ENCODE data around the gene METAP1.

The METAP1 gene

DNA sequence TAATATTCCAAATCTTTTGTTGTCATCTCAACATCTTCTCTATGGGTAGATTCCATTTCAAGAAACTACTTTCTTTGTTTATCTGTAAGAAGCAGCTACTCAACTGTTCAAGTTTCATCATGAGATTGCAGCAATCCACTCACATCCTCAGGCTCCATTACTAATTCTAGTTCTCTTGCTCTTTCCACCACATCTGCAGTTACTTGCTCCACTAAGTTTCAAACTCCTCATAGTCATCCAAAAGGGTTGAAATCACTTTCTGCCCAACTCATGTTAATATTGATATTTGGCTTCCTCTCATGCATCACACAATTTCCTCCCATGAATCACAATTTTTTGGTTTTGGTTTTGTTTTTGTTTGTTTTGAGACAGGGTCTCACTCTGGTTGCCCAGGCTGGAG is 57.4 kb downstream of the METAP1 start:
- H3K9ac ChIP-seq (ENCODE audit: low read depth, low read length), result no peak overlapping the region

DNA sequence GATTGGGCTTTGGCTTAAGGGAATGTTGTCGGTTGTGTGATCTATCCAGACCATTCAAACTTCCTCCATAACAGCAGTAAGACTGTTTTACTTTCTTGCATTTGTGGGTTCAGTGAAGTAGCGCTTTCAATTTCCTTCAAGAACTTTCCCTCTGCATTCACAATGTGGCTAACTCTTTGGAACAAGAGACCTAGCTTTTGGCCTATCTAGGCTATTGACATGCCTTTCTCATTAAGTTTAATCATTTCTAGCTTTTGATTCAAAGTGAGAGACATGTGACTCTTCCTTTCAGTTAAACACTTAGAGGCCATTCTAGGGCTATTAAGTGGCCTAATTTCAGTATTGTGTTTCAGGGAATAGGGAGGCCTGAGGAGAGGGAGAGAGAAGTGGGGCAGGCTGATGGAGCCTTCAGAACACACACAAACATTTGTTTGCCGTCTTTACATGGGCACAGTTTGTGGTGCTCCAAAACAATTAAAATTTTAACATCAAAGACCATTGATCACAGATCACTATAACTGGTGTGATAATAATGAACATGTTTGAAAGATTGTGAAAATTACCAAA is 59.0 kb downstream of the METAP1 start:
- ATAC-seq (ENCODE audit: insufficient read depth, low read depth), result no peak
- DNase-seq, result no peak

More for the DNA sequence above, 57.4 kb downstream of the METAP1 start:
- H3K4me3 ChIP-seq (ENCODE audit: low read depth in 1 of 2, low read length in 2 of 2), result no peak overlapping the region
- no peaks in the 10 kb centered on the region for H4K20me1 ChIP-seq (ENCODE audit: insufficient read depth, low read length)
- peaks cover 6% of the 10 kb centered on the region for H3K4me1 ChIP-seq (ENCODE audit: insufficient read depth, low read length)
- TF ChIP-seq, protein P1, sequence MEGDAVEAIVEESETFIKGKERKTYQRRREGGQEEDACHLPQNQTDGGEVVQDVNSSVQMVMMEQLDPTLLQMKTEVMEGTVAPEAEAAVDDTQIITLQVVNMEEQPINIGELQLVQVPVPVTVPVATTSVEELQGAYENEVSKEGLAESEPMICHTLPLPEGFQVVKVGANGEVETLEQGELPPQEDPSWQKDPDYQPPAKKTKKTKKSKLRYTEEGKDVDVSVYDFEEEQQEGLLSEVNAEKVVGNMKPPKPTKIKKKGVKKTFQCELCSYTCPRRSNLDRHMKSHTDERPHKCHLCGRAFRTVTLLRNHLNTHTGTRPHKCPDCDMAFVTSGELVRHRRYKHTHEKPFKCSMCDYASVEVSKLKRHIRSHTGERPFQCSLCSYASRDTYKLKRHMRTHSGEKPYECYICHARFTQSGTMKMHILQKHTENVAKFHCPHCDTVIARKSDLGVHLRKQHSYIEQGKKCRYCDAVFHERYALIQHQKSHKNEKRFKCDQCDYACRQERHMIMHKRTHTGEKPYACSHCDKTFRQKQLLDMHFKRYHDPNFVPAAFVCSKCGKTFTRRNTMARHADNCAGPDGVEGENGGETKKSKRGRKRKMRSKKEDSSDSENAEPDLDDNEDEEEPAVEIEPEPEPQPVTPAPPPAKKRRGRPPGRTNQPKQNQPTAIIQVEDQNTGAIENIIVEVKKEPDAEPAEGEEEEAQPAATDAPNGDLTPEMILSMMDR (IDR thresholded peaks at IDR 0.05; ENCODE audit: borderline replicate concordance, extremely low read depth, low read length, poor library complexity, severe bottlenecking), result no peak
- TF ChIP-seq EZH2 (IDR thresholded peaks at IDR 0.05; ENCODE audit: borderline replicate concordance, low read depth, low read length, severe bottlenecking), result no peak
- H3K36me3 ChIP-seq (ENCODE audit: insufficient read depth, low read length), result peaks cover 71% of the 10 kb centered on the region
- no peaks in the 10 kb centered on the region for H3K9me3 ChIP-seq (ENCODE audit: insufficient read depth, low read length, severe bottlenecking)
- H3K27me3 ChIP-seq (ENCODE audit: insufficient read depth, low read length, poor library complexity), result no peaks in the 10 kb centered on the region
- no peak for DNase-seq
- no peak overlapping the region for H3K27ac ChIP-seq (ENCODE audit: low read length)
- no peak overlapping the region for H2AFZ ChIP-seq (ENCODE audit: low read depth, low read length)
- H3K4me2 ChIP-seq (ENCODE audit: insufficient read depth, low read length), result no peak overlapping the region
- ATAC-seq (ENCODE audit: insufficient read depth, low read depth), result no peak
- no peaks in the 10 kb centered on the region for H3K79me2 ChIP-seq (ENCODE audit: insufficient read depth, low read length)

DNA sequence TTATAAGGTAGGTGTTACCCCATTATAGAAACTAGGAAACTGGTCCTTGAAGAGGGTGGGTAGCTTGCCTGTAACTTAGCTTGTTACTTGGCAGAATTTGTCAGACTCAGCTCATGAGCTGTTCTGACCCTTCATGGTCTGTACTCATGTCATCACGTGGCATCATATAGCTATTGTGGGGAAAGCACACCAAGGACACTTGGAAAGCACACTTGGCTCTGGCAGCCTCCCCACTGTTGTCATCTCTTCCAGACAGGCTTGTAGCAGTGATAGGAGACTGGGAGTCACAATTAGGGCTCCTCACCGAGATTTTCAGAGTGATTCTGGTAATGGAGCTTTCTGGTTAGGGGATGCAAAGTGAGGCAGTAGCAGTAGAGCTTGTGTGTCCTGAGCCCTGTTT is 62.7 kb downstream of the METAP1 start:
- Histone ChIP-seq H3K27ac (ENCODE audit: low read length) (no peak overlapping the region), H3K36me3 (ENCODE audit: insufficient read depth, low read length) (peaks cover 58% of the 10 kb centered on the region), H3K79me2 (ENCODE audit: insufficient read depth, low read length) (no peaks in the 10 kb centered on the region), H3K9me3 (ENCODE audit: insufficient read depth, low read length, severe bottlenecking) (no peaks in the 10 kb centered on the region), H3K9ac (ENCODE audit: low read depth, low read length) (no peak overlapping the region), H3K27me3 (ENCODE audit: insufficient read depth, low read length, poor library complexity) (no peaks in the 10 kb centered on the region), H3K4me1 (ENCODE audit: insufficient read depth, low read length) (peaks cover 6% of the 10 kb centered on the region), H3K4me3 (ENCODE audit: low read depth in 1 of 2, low read length in 2 of 2) (no peak overlapping the region), H3K4me2 (ENCODE audit: insufficient read depth, low read length) (no peak overlapping the region), H2AFZ (ENCODE audit: low read depth, low read length) (no peak overlapping the region), H4K20me1 (ENCODE audit: insufficient read depth, low read length) (0 out of 2 replicates have a peak, but pooled peaks cover 2% of the 10 kb centered on the region)
- TF ChIP-seq EZH2 (IDR thresholded peaks at IDR 0.05; ENCODE audit: borderline replicate concordance, low read depth, low read length, severe bottlenecking), result no peak
- TF ChIP-seq, protein P1 (IDR thresholded peaks at IDR 0.05; ENCODE audit: borderline replicate concordance, extremely low read depth, low read length, poor library complexity, severe bottlenecking), result no peak
- DNase-seq, result no peak
- ATAC-seq (ENCODE audit: insufficient read depth, low read depth), result no peak

More for the DNA sequence above, 59.0 kb downstream of the METAP1 start:
- peaks cover 6% of the 10 kb centered on the region for H3K4me1 ChIP-seq (ENCODE audit: insufficient read depth, low read length)
- H3K79me2 ChIP-seq (ENCODE audit: insufficient read depth, low read length), result no peaks in the 10 kb centered on the region
- no peaks in the 10 kb centered on the region for H3K27me3 ChIP-seq (ENCODE audit: insufficient read depth, low read length, poor library complexity)
- H3K27ac ChIP-seq (ENCODE audit: low read length), result 0 out of 2 replicates have a peak overlapping the region, but pooled peaks have one; percentile 8
- no peak overlapping the region for H2AFZ ChIP-seq (ENCODE audit: low read depth, low read length)
- TF ChIP-seq, protein P1 (IDR thresholded peaks at IDR 0.05; ENCODE audit: borderline replicate concordance, extremely low read depth, low read length, poor library complexity, severe bottlenecking), result no peak
- TF ChIP-seq EZH2 (IDR thresholded peaks at IDR 0.05; ENCODE audit: borderline replicate concordance, low read depth, low read length, severe bottlenecking), result no peak
- H3K9me3 ChIP-seq (ENCODE audit: insufficient read depth, low read length, severe bottlenecking), result no peaks in the 10 kb centered on the region
- no peaks in the 10 kb centered on the region for H4K20me1 ChIP-seq (ENCODE audit: insufficient read depth, low read length)
- peaks cover 66% of the 10 kb centered on the region for H3K36me3 ChIP-seq (ENCODE audit: insufficient read depth, low read length)
- H3K4me3 ChIP-seq (ENCODE audit: low read depth in 1 of 2, low read length in 2 of 2), result no peak overlapping the region
- H3K9ac ChIP-seq (ENCODE audit: low read depth, low read length), result no peak overlapping the region
- no peak overlapping the region for H3K4me2 ChIP-seq (ENCODE audit: insufficient read depth, low read length)
